ENCODE measurements around the gene DOCK10.
A peak's percentile ranks its signal among the peaks of the same experiment; 100 is the strongest.

The DOCK10 gene

DNA sequence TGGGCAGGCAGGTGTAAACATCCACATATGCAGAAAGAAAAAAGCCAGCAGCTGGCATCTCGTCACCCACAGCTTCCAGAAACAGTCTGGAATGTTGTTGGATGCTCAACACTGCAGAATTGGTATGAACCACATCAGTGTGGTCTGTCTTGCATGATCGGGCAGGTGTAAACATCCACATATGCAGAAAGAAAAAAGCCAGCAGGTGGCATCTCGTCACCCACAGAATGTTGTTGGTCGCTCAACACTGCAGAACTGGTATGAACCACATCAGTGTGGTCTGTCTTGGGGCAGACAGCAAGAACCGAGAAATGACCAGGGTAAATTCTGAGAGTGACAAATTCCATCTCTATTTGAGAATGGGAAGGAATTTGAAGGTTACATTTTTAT lies 39.6 kb downstream of the DOCK10 start:
- CTCF ChIA-PET: interaction anchor here (0.6 to 1.7 kb wide), 3 partner anchors 10 to 256 kb away, joined by 4 to 7 read pairs (median 4); no protein-coding TSS in a partner anchor
- POLR2A ChIA-PET (ENCODE audit: low non-redundant PET): no interaction called here
- TF ChIP-seq, protein P1, sequence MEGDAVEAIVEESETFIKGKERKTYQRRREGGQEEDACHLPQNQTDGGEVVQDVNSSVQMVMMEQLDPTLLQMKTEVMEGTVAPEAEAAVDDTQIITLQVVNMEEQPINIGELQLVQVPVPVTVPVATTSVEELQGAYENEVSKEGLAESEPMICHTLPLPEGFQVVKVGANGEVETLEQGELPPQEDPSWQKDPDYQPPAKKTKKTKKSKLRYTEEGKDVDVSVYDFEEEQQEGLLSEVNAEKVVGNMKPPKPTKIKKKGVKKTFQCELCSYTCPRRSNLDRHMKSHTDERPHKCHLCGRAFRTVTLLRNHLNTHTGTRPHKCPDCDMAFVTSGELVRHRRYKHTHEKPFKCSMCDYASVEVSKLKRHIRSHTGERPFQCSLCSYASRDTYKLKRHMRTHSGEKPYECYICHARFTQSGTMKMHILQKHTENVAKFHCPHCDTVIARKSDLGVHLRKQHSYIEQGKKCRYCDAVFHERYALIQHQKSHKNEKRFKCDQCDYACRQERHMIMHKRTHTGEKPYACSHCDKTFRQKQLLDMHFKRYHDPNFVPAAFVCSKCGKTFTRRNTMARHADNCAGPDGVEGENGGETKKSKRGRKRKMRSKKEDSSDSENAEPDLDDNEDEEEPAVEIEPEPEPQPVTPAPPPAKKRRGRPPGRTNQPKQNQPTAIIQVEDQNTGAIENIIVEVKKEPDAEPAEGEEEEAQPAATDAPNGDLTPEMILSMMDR (conservative IDR thresholded peaks at IDR 0.05; ENCODE audit: low read depth): no peak
- no peak overlapping the region for H3K27ac ChIP-seq
- DNase-seq (ENCODE audit: low spot score): no peak

DNA sequence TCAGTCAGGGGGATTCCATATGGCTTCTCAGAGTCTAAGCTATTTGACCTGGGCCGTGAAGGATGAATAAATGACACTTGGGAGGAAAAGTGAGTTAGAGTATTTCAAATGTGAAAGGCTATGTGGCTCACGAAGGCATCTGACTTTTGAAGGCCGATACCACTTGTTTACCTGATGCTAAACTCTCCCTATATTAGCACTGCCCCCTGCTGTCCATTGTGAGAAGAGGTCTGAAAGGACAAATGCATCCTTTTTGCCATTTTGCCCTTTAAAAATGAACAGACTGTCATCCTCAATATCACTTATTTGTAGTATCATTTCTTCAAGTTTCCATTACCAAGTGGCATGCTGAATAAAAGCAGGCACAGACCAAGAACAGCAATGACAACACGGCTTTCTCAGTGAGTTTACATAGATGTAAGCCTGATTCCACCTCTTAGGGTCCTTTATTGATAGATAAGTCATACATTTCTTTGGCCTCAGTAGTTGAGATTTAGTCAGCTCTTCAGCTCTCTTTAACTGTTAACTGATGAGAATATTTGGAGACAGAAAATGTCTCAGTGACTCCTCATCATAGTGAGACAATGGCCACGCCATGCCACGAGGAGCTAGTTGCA lies 40.1 kb downstream of the DOCK10 start:
- peak; percentile 37 for DNase-seq (ENCODE audit: low spot score)
- no peak overlapping the region for H3K27ac ChIP-seq
- POLR2A ChIA-PET (ENCODE audit: low non-redundant PET): no interaction called here
- CTCF ChIA-PET: interaction anchor here (0.6 to 1.7 kb wide), 9 partner anchors 9 to 1771 kb away, joined by 3 to 7 read pairs (median 4); no protein-coding TSS in a partner anchor
- TF ChIP-seq, protein P1 (conservative IDR thresholded peaks at IDR 0.05; ENCODE audit: low read depth): peak; percentile 52

DNA sequence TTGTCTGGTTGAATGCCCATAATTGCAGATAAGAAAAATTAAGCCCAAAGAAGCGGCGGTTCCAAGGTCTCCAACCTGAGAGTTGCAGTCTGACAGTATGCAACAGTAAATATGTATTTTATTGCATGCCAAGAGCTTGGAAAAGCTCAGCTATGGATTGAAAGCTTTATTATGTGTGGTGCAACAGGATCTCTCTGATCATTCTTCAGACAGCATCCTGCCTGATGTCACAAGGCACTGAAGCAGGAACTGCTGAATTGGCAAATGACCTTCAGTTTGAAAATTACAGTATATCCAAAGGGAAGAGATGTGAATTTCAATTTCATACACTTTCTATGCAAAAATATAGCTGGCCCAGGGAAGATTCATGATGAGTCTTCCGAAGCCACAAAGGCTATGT lies 42.5 kb downstream of the DOCK10 start:
- POLR2A ChIA-PET (ENCODE audit: low non-redundant PET): no interaction called here
- no peak for DNase-seq (ENCODE audit: low spot score)
- CTCF ChIA-PET: interaction anchor here (0.5 to 0.8 kb wide), 2 partner anchors 34 to 49 kb away, joined by 3 to 4 read pairs; no protein-coding TSS in a partner anchor
- TF ChIP-seq, protein P1 (conservative IDR thresholded peaks at IDR 0.05; ENCODE audit: low read depth): no peak
- H3K27ac ChIP-seq: no peak overlapping the region

DNA sequence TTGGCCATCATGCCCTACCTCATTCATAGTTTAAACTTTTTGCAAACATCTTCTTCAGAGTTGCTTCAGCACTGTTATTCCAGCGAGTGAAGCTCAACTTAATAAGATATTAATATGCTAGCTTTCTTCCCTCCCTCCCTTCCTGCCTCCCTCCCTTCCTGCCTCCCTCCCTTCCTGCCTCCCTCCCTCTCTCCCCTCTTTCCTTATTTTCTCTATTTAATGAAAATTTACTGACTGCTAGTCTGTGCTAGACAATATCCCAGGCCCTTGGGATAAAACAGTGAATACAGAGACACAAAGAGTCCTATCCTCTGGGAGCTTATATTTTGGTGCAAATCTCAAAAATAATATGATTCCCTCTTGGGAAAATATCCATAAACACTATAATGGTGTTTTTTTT lies 42.9 kb downstream of the DOCK10 start:
- DNase-seq (ENCODE audit: low spot score): no peak
- ChIA-PET CTCF (interaction anchor here (0.5 to 0.8 kb wide), 3 partner anchors 34 to 150 kb away, joined by 3 to 4 read pairs (median 4); no protein-coding TSS in a partner anchor), POLR2A (ENCODE audit: low non-redundant PET) (no interaction called here)
- H3K27ac ChIP-seq: no peak overlapping the region
- TF ChIP-seq, protein P1 (conservative IDR thresholded peaks at IDR 0.05; ENCODE audit: low read depth): no peak

DNA sequence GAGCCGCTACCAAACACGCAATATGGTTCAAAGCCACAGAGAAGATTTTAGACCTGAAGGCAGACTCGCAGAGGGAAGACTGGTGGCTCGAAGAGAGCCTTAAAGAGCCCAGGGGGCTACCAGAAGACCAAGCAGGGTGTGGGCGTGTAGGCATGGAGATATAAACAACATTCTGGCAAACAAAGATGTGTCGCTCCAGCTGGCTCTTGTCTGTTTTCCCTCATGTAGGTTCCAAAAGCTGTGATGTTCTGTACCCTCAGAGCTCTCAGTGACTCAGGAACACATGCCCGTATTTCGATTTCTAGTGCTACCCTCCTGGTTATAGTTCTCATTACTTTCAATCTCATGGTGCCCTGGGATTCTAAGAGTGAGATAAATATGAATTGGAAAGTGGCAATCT lies 44.5 kb downstream of the DOCK10 start:
- ChIA-PET CTCF (interaction anchor here (0.6 kb wide), 1 partner anchor 73 kb away, joined by 4 read pairs; no protein-coding TSS in a partner anchor), POLR2A (ENCODE audit: low non-redundant PET) (no interaction called here)
- no peak for DNase-seq (ENCODE audit: low spot score)
- TF ChIP-seq, protein P1 (conservative IDR thresholded peaks at IDR 0.05; ENCODE audit: low read depth): no peak
- H3K27ac ChIP-seq: no peak overlapping the region

DNA sequence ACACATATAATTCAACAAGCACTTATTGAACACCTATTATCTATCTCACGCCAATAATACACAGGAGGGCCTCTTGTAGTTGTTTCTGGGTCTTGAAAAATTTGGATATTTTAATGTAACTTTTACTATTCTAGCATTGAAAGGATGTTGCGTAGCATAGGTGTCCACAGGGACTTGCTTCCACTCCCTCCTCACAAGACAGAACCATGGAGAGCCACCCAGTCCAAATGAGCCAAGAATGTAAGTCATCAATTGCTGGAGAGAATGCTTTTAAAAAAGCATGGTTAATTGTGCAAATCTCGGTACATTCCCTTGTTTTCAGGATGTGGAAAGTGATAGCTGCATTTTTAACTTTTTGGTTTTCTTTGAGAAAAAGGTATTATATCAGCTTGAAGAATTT lies 46.8 kb downstream of the DOCK10 start:
- DNase-seq (ENCODE audit: low spot score): no peak
- ChIA-PET POLR2A (ENCODE audit: low non-redundant PET) (no interaction called here), CTCF (no interaction called here)
- H3K27ac ChIP-seq: no peak overlapping the region
- TF ChIP-seq, protein P1 (conservative IDR thresholded peaks at IDR 0.05; ENCODE audit: low read depth): no peak
